K562 (cell line): ENCODE results near the gene FEZF1. TPM values are rescaled to one million over a fixed set of nuclear protein-coding genes. Genes with fewer than 3 reads are reported as not detected.

Experiments
- ATAC-seq: fragments of 200-7000 bp; cut with Tn5 transposase; 3 replicates; pipeline ENCODE4 v1.9.1; 2020; ENCODE audit warnings: moderate library complexity
- BruUV-seq: library from RNA; stranded (reverse); fragments of 400-500 nt; replicated peaks from 2 replicates; lab custom pipeline; 2021; lab: Mats Ljungman, UMichigan
- CTCF ChIA-PET: fragments of 300-600 bp; formaldehyde crosslinking; extraction: SDS; loops from one replicate; lab custom pipeline; 2021; ENCODE audit warnings: low intra/inter-chr PET ratio; lab: Yijun Ruan, JAX
- POLR2A ChIA-PET: fragments of 300-600, 350-650 bp; sonication (Branson Sonifier 250); formaldehyde crosslinking; extraction: SDS; loops from one replicate; lab custom pipeline; 2021; ENCODE audit warnings: antibody characterized with exemption, inconsistent platforms; lab: Yijun Ruan, JAX
- DNase-seq, 4 experiments: peaks; one replicate each; pipeline versions ENCODE4 v3.0.0 to v3.0.0-alpha.2; 2011 to 2018; ENCODE audit warnings: low spot score in 3 of 4, mixed read lengths in 3 of 4; ENCODE audit errors: extremely low read depth in 1 of 4
- FAIRE-seq: peaks from 2 replicates; lab custom pipeline; 2011; peaks lifted over from hg19 to GRCh38; lab: Jason Lieb, UNC
- H2AFZ ChIP-seq: 2 replicates; pipeline ENCODE4 v1.6.0; 2011; ENCODE audit warnings: low read depth, low read length, control low read depth, inconsistent platforms
- H3K27ac ChIP-seq: fragments of 200-600 bp; 3 replicates; pipeline ENCODE4 v1.8.0; 2011; ENCODE audit warnings: low read depth, mild to moderate bottlenecking, control low read depth, inconsistent platforms, low read length, moderate library complexity, mixed read lengths; ENCODE audit errors: extremely low read depth
- H3K27me3 ChIP-seq, 2 experiments: fragments of 300-600 bp in 1 of 2; 2 replicates in 1 of 2; 3 replicates in 1 of 2; pipeline versions ENCODE4 v1.6.0 to v1.8.0; 2011; ENCODE audit warnings: inconsistent platforms in 2 of 2, low read length in 2 of 2, mild to moderate bottlenecking in 1 of 2, mixed read lengths in 1 of 2, moderate library complexity in 1 of 2; ENCODE audit not compliant: control insufficient read depth in 2 of 2, insufficient read depth in 2 of 2
- H3K36me3 ChIP-seq: fragments of 300-600 bp; 3 replicates; pipeline ENCODE4 v1.8.0; 2011; ENCODE audit warnings: mild to moderate bottlenecking, low read length, inconsistent platforms; ENCODE audit not compliant: control insufficient read depth, insufficient read depth
- H3K4me1 ChIP-seq, 2 experiments: fragments of 200-600 bp in 1 of 2; replicated peaks in 1 of 2; 2 replicates in 1 of 2; 3 replicates in 1 of 2; pipeline versions ENCODE4 v1.5.1 to v1.8.0; 2011; ENCODE audit warnings: inconsistent platforms in 2 of 2, low read length in 2 of 2, mild to moderate bottlenecking in 1 of 2, mixed read lengths in 1 of 2, moderate library complexity in 1 of 2; ENCODE audit not compliant: control insufficient read depth in 2 of 2, insufficient read depth in 2 of 2
- H3K4me2 ChIP-seq: 2 replicates; pipeline ENCODE4 v1.6.1; 2011; ENCODE audit warnings: low read length, control low read depth, inconsistent platforms, mixed read lengths; ENCODE audit not compliant: insufficient read depth
- H3K4me3 ChIP-seq: fragments of 200-600 bp; sonication (generic), shearing (Covaris generic); 2 replicates; pipeline ENCODE4 v1.5.1; 2016; ENCODE audit warnings: control low read depth, inconsistent platforms
- H3K79me2 ChIP-seq: fragments of 200-600 bp; 3 replicates; pipeline ENCODE4 v1.8.0; 2011; ENCODE audit warnings: low read length, inconsistent platforms; ENCODE audit not compliant: control insufficient read depth, insufficient read depth
- H3K9ac ChIP-seq, 2 experiments: 2 replicates each; pipeline versions ENCODE4 v1.6.0 to v1.6.1; 2011; ENCODE audit warnings: low read depth in 2 of 2, low read length in 2 of 2, control low read depth in 1 of 2, inconsistent platforms in 1 of 2, mild to moderate bottlenecking in 1 of 2, mixed read lengths in 1 of 2; ENCODE audit not compliant: insufficient read depth in 1 of 2
- H3K9me1 ChIP-seq: one replicate; pipeline ENCODE4 v1.6.0; 2011; ENCODE audit warnings: inconsistent platforms, mild to moderate bottlenecking, low read length, moderate library complexity; ENCODE audit not compliant: control insufficient read depth, insufficient read depth
- H3K9me3 ChIP-seq: replicated peaks from 2 replicates; pipeline ENCODE4 v1.5.1; 2011; ENCODE audit warnings: low read depth, low read length, inconsistent platforms; ENCODE audit not compliant: control insufficient read depth, insufficient read depth
- H4K20me1 ChIP-seq: replicated peaks from 2 replicates; pipeline ENCODE4 v1.6.1; 2011; ENCODE audit warnings: low read length, inconsistent platforms, mixed read lengths; ENCODE audit not compliant: control insufficient read depth, insufficient read depth
- ATF1 ChIP-seq, 2 experiments: fragments of 450-650 bp in 1 of 2; IDR thresholded peaks; 2 replicates each; pipeline ENCODE4 v1.6.1; 2016; ENCODE audit warnings: missing compliant biosample characterization in 1 of 2, missing genetic modification characterization in 1 of 2
- BCOR ChIP-seq: fragments of 450-650 bp; IDR thresholded peaks from 2 replicates; pipeline ENCODE4 v1.6.1; 2016
- CBFB ChIP-seq: sonication (generic); formaldehyde crosslinking; IDR thresholded peaks from 2 replicates; pipeline ENCODE4 v1.4.0; 2020; ENCODE audit warnings: mild to moderate bottlenecking, missing genetic modification reagents
- CHD4 ChIP-seq: fragments of 200-600 bp; sonication (generic); IDR thresholded peaks from 3 replicates; pipeline ENCODE4 v1.6.1; 2012; ENCODE audit warnings: low read depth, mild to moderate bottlenecking, mixed read lengths, low read length, inconsistent platforms; ENCODE audit not compliant: insufficient read depth, insufficient replicate concordance, poor library complexity, severe bottlenecking
- DMBX1 ChIP-seq: fragments of 250-450 bp; sonication (Bioruptor Pico); IDR thresholded peaks from 2 replicates; pipeline ENCODE4 v1.8.0; 2022; ENCODE audit warnings: inconsistent platforms, mild to moderate bottlenecking, moderate library complexity, borderline replicate concordance
- HNRNPUL1 ChIP-seq: fragments of 200-400 bp; formaldehyde crosslinking; IDR thresholded peaks from 2 replicates; pipeline ENCODE4 v1.6.1; 2017; ENCODE audit warnings: low read length
- NFIC ChIP-seq: fragments of 450-650 bp; IDR thresholded peaks from 2 replicates; pipeline ENCODE4 v1.6.1; 2017; ENCODE audit warnings: mild to moderate bottlenecking, inconsistent platforms
- NONO ChIP-seq, 2 experiments: fragments of 200-400 bp in 1 of 2; fragments of 450-650 bp in 1 of 2; formaldehyde crosslinking in 1 of 2; IDR thresholded peaks; 2 replicates each; pipeline ENCODE4 v1.6.1; 2017; ENCODE audit warnings: low read depth in 2 of 2, mild to moderate bottlenecking in 2 of 2, moderate library complexity in 2 of 2, low read length in 1 of 2
- PHB2 ChIP-seq: fragments of 450-650 bp; IDR thresholded peaks from 2 replicates; pipeline ENCODE4 v1.6.1; 2017; ENCODE audit warnings: low read depth
- RFX5 ChIP-seq: IDR thresholded peaks from 2 replicates; pipeline ENCODE4 v1.6.1; 2011; ENCODE audit warnings: low read depth, mild to moderate bottlenecking, improper control_type of control experiment, low read length
- TAF9B ChIP-seq: fragments of 450-650 bp; IDR thresholded peaks from 2 replicates; pipeline ENCODE4 v1.6.1; 2018; ENCODE audit warnings: mild to moderate bottlenecking; ENCODE audit not compliant: partially characterized antibody
- TEAD2 ChIP-seq: fragments of 450-650 bp; IDR thresholded peaks from 2 replicates; pipeline ENCODE4 v1.6.1; 2016; ENCODE audit warnings: missing genetic modification characterization, control low read depth, missing compliant biosample characterization
- TEAD4 ChIP-seq, 2 experiments: sonication (generic) in 1 of 2; formaldehyde crosslinking in 1 of 2; IDR thresholded peaks; 2 replicates each; pipeline versions ENCODE4 v1.6.1 to v1.8.0; 2012 to 2022; ENCODE audit warnings: borderline replicate concordance in 1 of 2, inconsistent platforms in 1 of 2, low read length in 1 of 2, mild to moderate bottlenecking in 1 of 2, missing genetic modification reagents in 1 of 2
- ZNF212 ChIP-seq: fragments of 450-650 bp; formaldehyde crosslinking; IDR thresholded peaks from 2 replicates; pipeline ENCODE4 v1.4.0; 2020; ENCODE audit warnings: mild to moderate bottlenecking
- ZNF75A ChIP-seq: fragments of 450-650 bp; formaldehyde crosslinking; IDR thresholded peaks from 2 replicates; pipeline ENCODE4 v1.4.0; 2020; ENCODE audit warnings: mild to moderate bottlenecking
- ZNF830 ChIP-seq: fragments of 250-450 bp; sonication (Bioruptor Pico); IDR thresholded peaks from 2 replicates; pipeline ENCODE4 v1.5.0; 2021; ENCODE audit warnings: mild to moderate bottlenecking
- WGBS: fragments of 100-300 bp; shearing (Covaris generic); methylation state at CpG from one replicate; pipeline ENCODE4 v1.1.6; 2016; ENCODE audit warnings: low coverage, mixed read lengths; ENCODE audit not compliant: insufficient coverage; ENCODE audit errors: missing lambda C conversion rate; 5-methylcytosine and 5-hydroxymethylcytosine counted together
- in situ Hi-C: fragments of 300-500 bp; cut with MboI; formaldehyde crosslinking; loops from 4 replicates; pipeline ENCODE4 v1.15.0; 2018; ENCODE audit warnings: inconsistent platforms, mixed read lengths
- intact Hi-C: fragments of 100-400 bp; cut with micrococcal nuclease; formaldehyde crosslinking; loops from 2 replicates; pipeline ENCODE4 v1.14.2; 2022
- polyA plus RNA-seq, 8 experiments: library from polyadenylated mRNA; depleted of rRNA in 4 of 8; stranded (reverse) in 5 of 8; unstranded in 3 of 8; fragments of >200 nt; fragmentation: Nextera tagmentation in 2 of 8; fragmentation: Illumina TruSeq in 1 of 8; extraction: Ambion mirVana in 2 of 8; extraction: Trizol in 1 of 8; gene quantifications; 2 replicates each; pipeline versions ENCODE4 v1.2.1 to v1.2.3, GENCODE V29; 2011 to 2014; ENCODE audit warnings: inconsistent platforms in 1 of 8, missing spikeins in 1 of 8
- total RNA-seq, 7 experiments: library from RNA; depleted of rRNA in 6 of 7; stranded (reverse); fragments of >200 nt in 6 of 7; fragmentation: Illumina TruSeq in 2 of 7; extraction: Trizol in 2 of 7; gene quantifications; 2 replicates each; pipeline versions ENCODE4 v1.2.1 to v1.2.3, GENCODE V29; 2011 to 2021; ENCODE audit warnings: low replicate concordance in 1 of 7
- TF ChIP-seq, protein P1 (sequence below), 3 experiments: fragments of 200-800 bp in 1 of 3; fragments of 250-450 bp in 1 of 3; fragments of 450-650 bp in 1 of 3; sonication (Bioruptor Pico) in 1 of 3; sonication (Bioruptor generic) in 1 of 3; formaldehyde crosslinking in 1 of 3; IDR thresholded peaks; 2 replicates each; pipeline versions ENCODE4 v1.6.1 to v1.8.0; 2016 to 2022; ENCODE audit warnings: mild to moderate bottlenecking in 2 of 3, missing genetic modification characterization in 2 of 3, missing compliant biosample characterization in 1 of 3, moderate library complexity in 1 of 3
- TF ChIP-seq, protein P2 (sequence below): fragments of 250-450 bp; sonication (Bioruptor Pico); IDR thresholded peaks from 2 replicates; pipeline ENCODE4 v1.8.0; 2022; ENCODE audit warnings: moderate library complexity, mild to moderate bottlenecking, inconsistent platforms

FEZF1 gene
- total and polyA plus RNA-seq, 9 of the 15 experiments (the other 6 are each of a cell fraction or from before 2014, with no cell fraction given): not detected

DNA sequence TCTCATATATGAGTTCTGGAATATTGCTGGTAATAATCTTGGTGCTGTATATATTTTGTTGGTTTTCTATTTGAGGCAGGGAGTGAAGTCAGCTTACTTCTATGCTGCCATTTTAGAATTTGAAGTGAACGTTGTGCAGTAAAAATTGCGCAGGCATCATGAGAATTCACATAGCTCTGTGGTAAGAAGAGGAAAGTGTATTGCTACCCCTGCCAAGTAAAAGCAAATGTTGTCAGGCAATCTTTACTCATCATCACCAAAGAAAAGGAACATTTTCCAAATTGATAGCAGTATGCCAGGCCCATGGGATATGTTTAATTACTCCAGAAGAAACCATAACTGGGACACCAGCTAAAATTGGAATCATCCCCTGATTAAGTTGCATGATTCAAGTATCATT is 13.4 kb downstream of the FEZF1 start:
- CTCF ChIA-PET: no interaction called here
- no peak for FAIRE-seq

DNA sequence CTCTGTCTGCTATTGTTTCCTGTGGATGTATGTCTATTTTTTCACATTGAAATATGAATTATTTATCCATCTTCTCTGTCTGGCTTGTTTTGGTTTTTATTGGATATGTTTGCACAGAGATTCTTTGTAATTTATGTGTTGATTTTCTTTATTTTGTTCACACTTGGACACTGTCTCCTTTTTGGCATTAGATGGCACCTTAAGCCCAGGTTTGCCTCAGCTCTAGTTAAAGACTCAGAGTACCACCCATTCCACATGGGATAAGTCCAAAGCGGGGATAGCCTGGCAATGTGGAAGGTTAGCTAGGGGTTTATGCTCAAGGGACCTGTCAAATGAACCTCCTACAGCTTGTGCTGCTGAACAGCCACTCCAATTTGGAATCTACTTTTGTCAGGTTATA is 14.1 kb downstream of the FEZF1 start:
- ATAC-seq (no peak), FAIRE-seq (no peak), DNase-seq (no peak)
- Histone ChIP-seq H3K27me3 (no peaks in the 10 kb centered on the region), H3K9me1 (no peaks in the 10 kb centered on the region), H3K4me3 (no peak overlapping the region), H3K27ac (no peak overlapping the region), H4K20me1 (no peaks in the 10 kb centered on the region), H3K4me1 (no peaks in the 10 kb centered on the region), H3K9me3 (no peaks in the 10 kb centered on the region), H3K79me2 (no peaks in the 10 kb centered on the region), H2AFZ (no peak overlapping the region), H3K36me3 (no peaks in the 10 kb centered on the region), H3K9ac (no peak overlapping the region), H3K4me2 (no peak overlapping the region)
- 0% methylated on average over 1 of the region's 1 CpG for WGBS
- in situ Hi-C loops (no loop called here), intact Hi-C loops (loop anchor here (10.0 kb wide), 1 partner anchor 1586 kb away; no protein-coding TSS in a partner anchor)
- ChIA-PET CTCF (no interaction called here), POLR2A (no interaction called here)
- no TSS peak for BruUV-seq
- TF ChIP-seq ZNF75A (CRISPR knock-in tag) (no peak), NFIC (no peak), ATF1 (CRISPR knock-in tag; IDR thresholded peaks at IDR 0.05) (no peak), ATF1 (tag; IDR thresholded peaks at IDR 0.05) (no peak), TEAD2 (tag) (no peak), DMBX1 (CRISPR knock-in tag) (no peak), ZNF212 (no peak), NONO (IDR thresholded peaks at IDR 0.05; ENCODE audit: low read depth in 2 of 2, low read length in 1 of 2) (no peak), BCOR (no peak)
- TF ChIP-seq, protein P1, sequence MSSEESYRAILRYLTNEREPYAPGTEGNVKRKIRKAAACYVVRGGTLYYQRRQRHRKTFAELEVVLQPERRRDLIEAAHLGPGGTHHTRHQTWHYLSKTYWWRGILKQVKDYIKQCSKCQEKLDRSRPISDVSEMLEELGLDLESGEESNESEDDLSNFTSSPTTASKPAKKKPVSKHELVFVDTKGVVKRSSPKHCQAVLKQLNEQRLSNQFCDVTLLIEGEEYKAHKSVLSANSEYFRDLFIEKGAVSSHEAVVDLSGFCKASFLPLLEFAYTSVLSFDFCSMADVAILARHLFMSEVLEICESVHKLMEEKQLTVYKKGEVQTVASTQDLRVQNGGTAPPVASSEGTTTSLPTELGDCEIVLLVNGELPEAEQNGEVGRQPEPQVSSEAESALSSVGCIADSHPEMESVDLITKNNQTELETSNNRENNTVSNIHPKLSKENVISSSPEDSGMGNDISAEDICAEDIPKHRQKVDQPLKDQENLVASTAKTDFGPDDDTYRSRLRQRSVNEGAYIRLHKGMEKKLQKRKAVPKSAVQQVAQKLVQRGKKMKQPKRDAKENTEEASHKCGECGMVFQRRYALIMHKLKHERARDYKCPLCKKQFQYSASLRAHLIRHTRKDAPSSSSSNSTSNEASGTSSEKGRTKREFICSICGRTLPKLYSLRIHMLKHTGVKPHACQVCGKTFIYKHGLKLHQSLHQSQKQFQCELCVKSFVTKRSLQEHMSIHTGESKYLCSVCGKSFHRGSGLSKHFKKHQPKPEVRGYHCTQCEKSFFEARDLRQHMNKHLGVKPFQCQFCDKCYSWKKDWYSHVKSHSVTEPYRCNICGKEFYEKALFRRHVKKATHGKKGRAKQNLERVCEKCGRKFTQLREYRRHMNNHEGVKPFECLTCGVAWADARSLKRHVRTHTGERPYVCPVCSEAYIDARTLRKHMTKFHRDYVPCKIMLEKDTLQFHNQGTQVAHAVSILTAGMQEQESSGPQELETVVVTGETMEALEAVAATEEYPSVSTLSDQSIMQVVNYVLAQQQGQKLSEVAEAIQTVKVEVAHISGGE (CRISPR knock-in tag; IDR thresholded peaks at IDR 0.05): no peak

More for the DNA sequence above, 13.4 kb downstream of the FEZF1 start:
- intact Hi-C loops (loop anchor here (10.0 kb wide), 1 partner anchor 1586 kb away; no protein-coding TSS in a partner anchor), in situ Hi-C loops (no loop called here)
- BruUV-seq: no TSS peak
- H3K4me2 ChIP-seq: no peak overlapping the region
- H4K20me1 ChIP-seq: no peaks in the 10 kb centered on the region
- ATAC-seq (no peak), DNase-seq (no peak)
- no peaks in the 10 kb centered on the region for H3K9me1 ChIP-seq
- no peak overlapping the region for H2AFZ ChIP-seq
- no peak overlapping the region for H3K9ac ChIP-seq
- H3K4me3 ChIP-seq: no peak overlapping the region
- H3K79me2 ChIP-seq: no peaks in the 10 kb centered on the region
- H3K27ac ChIP-seq: no peak overlapping the region
- no peaks in the 10 kb centered on the region for H3K36me3 ChIP-seq
- POLR2A ChIA-PET: no interaction called here
- TF ChIP-seq RFX5 (no peak), PHB2 (no peak), CHD4 (no peak), HNRNPUL1 (no peak), TEAD4 (IDR thresholded peaks at IDR 0.05; ENCODE audit: low read length) (no peak), TEAD4 (CRISPR knock-in tag; IDR thresholded peaks at IDR 0.05; ENCODE audit: borderline replicate concordance) (no peak), ZNF830 (CRISPR knock-in tag) (no peak), CBFB (CRISPR knock-in tag) (no peak), TAF9B (no peak)
- TF ChIP-seq, protein P2, sequence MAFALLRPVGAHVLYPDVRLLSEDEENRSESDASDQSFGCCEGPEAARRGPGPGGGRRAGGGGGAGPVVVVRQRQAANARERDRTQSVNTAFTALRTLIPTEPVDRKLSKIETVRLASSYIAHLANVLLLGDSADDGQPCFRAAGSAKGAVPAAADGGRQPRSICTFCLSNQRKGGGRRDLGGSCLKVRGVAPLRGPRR: no peak
- H3K4me1 ChIP-seq: no peaks in the 10 kb centered on the region
- no peaks in the 10 kb centered on the region for H3K9me3 ChIP-seq
- H3K27me3 ChIP-seq: no peaks in the 10 kb centered on the region
- 0% methylated on average over 2 of the region's 2 CpGs for WGBS
